ENCODE data around the gene GRN.
A peak's percentile ranks its signal among the peaks of the same experiment; 100 is the strongest.

The GRN gene

GRCh38 chr17:44323359-44324091 is 21.6 kb upstream of the GRN start:
- Histone ChIP-seq H3K4me2 (peak overlapping the region; percentile 95), H3K27ac (no peak overlapping the region; the same call in 1 of the 2 replicates), H3K27me3 (ENCODE audit: insufficient read depth, low read depth) (no peaks in the 10 kb centered on the region), H3K9ac (peak overlapping the region; percentile 85), H3K4me1 (ENCODE audit: low read depth, poor library complexity, severe bottlenecking) (peaks cover 17% of the 10 kb centered on the region), H3K4me3 (IDR thresholded peaks at IDR 0.05; ENCODE audit: insufficient read depth, low read depth, low read length) (no peak overlapping the region), H3K79me2 (ENCODE audit: insufficient read depth, low read depth) (peaks cover 19% of the 10 kb centered on the region), H4K20me1 (ENCODE audit: insufficient read depth) (no peaks in the 10 kb centered on the region), H3K36me3 (ENCODE audit: insufficient read depth) (peaks cover 4% of the 10 kb centered on the region; the same call in 1 of the 2 replicates), H2AFZ (ENCODE audit: low read depth) (no peak overlapping the region)
- TF ChIP-seq CTCF (conservative IDR thresholded peaks at IDR 0.05; ENCODE audit: low read depth, low read length): no peak

- Histone ChIP-seq H3K27ac (peak overlapping the region; percentile 27), H3K27me3 (ENCODE audit: insufficient read depth, low read depth) (no peaks in the 10 kb centered on the region)
Observed at GRCh38 chr17:44324092-44324570, 21.0 kb upstream of the GRN start.

GRCh38 chr17:44324571-44325275 is 20.4 kb upstream of the GRN start, which contains the start of gene SLC25A39:
SLC25A39 (minus strand) TSS chr17:44324823; CDS start chr17:44323562, 1,261 bp downstream.
- no peaks in the 10 kb centered on the region for H3K27me3 ChIP-seq (ENCODE audit: insufficient read depth, low read depth)
- H3K27ac ChIP-seq: peak within 1 kb of the TSS; percentile 92
- peak within 1 kb of the TSS; percentile 75 for H2AFZ ChIP-seq (ENCODE audit: low read depth)
- peaks cover 19% of the 10 kb centered on the region for H3K4me1 ChIP-seq (ENCODE audit: low read depth, poor library complexity, severe bottlenecking)
- H3K79me2 ChIP-seq (ENCODE audit: insufficient read depth, low read depth): peaks cover 19% of the 10 kb centered on the region
- peak within 1 kb of the TSS; percentile 85 for H3K9ac ChIP-seq
- peak within 1 kb of the TSS; percentile 95 for H3K4me2 ChIP-seq
- no peak for TF ChIP-seq CTCF (conservative IDR thresholded peaks at IDR 0.05; ENCODE audit: low read depth, low read length)
- H4K20me1 ChIP-seq (ENCODE audit: insufficient read depth): no peaks in the 10 kb centered on the region
- H3K36me3 ChIP-seq (ENCODE audit: insufficient read depth): peaks cover 4% of the 10 kb centered on the region; the same call in 1 of the 2 replicates
- H3K4me3 ChIP-seq (IDR thresholded peaks at IDR 0.05; ENCODE audit: insufficient read depth, low read depth, low read length): no peak within 1 kb of the TSS

More at GRCh38 chr17:44324092-44324570, 21.0 kb upstream of the GRN start:
- Histone ChIP-seq H3K4me1 (ENCODE audit: low read depth, poor library complexity, severe bottlenecking) (peaks cover 19% of the 10 kb centered on the region), H3K36me3 (ENCODE audit: insufficient read depth) (peaks cover 4% of the 10 kb centered on the region; the same call in 1 of the 2 replicates), H3K4me2 (peak overlapping the region; percentile 95), H3K79me2 (ENCODE audit: insufficient read depth, low read depth) (peaks cover 19% of the 10 kb centered on the region), H2AFZ (ENCODE audit: low read depth) (peak overlapping the region; percentile 75), H4K20me1 (ENCODE audit: insufficient read depth) (no peaks in the 10 kb centered on the region), H3K4me3 (IDR thresholded peaks at IDR 0.05; ENCODE audit: insufficient read depth, low read depth, low read length) (no peak overlapping the region), H3K9ac (peak overlapping the region; percentile 85)
- TF ChIP-seq CTCF (conservative IDR thresholded peaks at IDR 0.05; ENCODE audit: low read depth, low read length): no peak

GRCh38 chr17:44326861-44327444 is 18.1 kb upstream of the GRN start:
- Histone ChIP-seq H3K4me2 (peak overlapping the region; percentile 36; the same call in 1 of the 2 replicates), H2AFZ (ENCODE audit: low read depth) (peak overlapping the region; percentile 7; the same call in 1 of the 2 replicates), H4K20me1 (ENCODE audit: insufficient read depth) (no peaks in the 10 kb centered on the region), H3K4me3 (IDR thresholded peaks at IDR 0.05; ENCODE audit: insufficient read depth, low read depth, low read length) (no peak overlapping the region), H3K27ac (peak overlapping the region; percentile 45; the same call in 1 of the 2 replicates), H3K79me2 (ENCODE audit: insufficient read depth, low read depth) (peaks cover 19% of the 10 kb centered on the region), H3K27me3 (ENCODE audit: insufficient read depth, low read depth) (no peaks in the 10 kb centered on the region), H3K36me3 (ENCODE audit: insufficient read depth) (peaks cover 4% of the 10 kb centered on the region; the same call in 1 of the 2 replicates), H3K9ac (peak overlapping the region; percentile 37; the same call in 1 of the 2 replicates), H3K4me1 (ENCODE audit: low read depth, poor library complexity, severe bottlenecking) (peaks cover 30% of the 10 kb centered on the region)
- TF ChIP-seq CTCF (conservative IDR thresholded peaks at IDR 0.05; ENCODE audit: low read depth, low read length): no peak
